IMR-90 (cell line): ENCODE data around the gene MALRD1. TPM values are rescaled to one million over a fixed set of nuclear protein-coding genes. Genes with fewer than 3 reads are reported as not detected.

Experiments
- ATAC-seq: fragments of 200-7000 bp; cut with Tn5 transposase; 2 replicates; pipeline ENCODE4 v1.9.1; 2020; ENCODE audit warnings: low read depth, mild to moderate bottlenecking, moderate library complexity
- BruUV-seq: library from RNA; stranded (reverse); fragments of 400-500 nt; replicated peaks from 2 replicates; lab custom pipeline; 2021; lab: Mats Ljungman, UMichigan
- CTCF ChIA-PET: fragments of 300-600 bp; formaldehyde crosslinking; extraction: SDS; loops from one replicate; lab custom pipeline; 2021; ENCODE audit warnings: antibody characterized with exemption; lab: Yijun Ruan, JAX
- POLR2A ChIA-PET: fragments of 300-600 bp; sonication (Branson Sonifier 250); formaldehyde crosslinking; loops from one replicate; lab custom pipeline; 2022; ENCODE audit warnings: antibody characterized with exemption; ENCODE audit not compliant: unreplicated experiment; lab: Charles Lee
- DNase-seq: peaks from one replicate; pipeline ENCODE4 v3.0.0; 2013
- H2AFZ ChIP-seq: replicated peaks from 2 replicates; pipeline ENCODE3; 2013; ENCODE audit warnings: low read length, mild to moderate bottlenecking; ENCODE audit not compliant: poor library complexity
- H2AK5ac ChIP-seq: 2 replicates; pipeline ENCODE4 v1.6.1; 2013; ENCODE audit warnings: low read depth, low read length, inconsistent platforms
- H2AK9ac ChIP-seq: replicated peaks from 2 replicates; pipeline ENCODE3; 2013; ENCODE audit warnings: mild to moderate bottlenecking, low read depth, low read length, moderate library complexity; ENCODE audit not compliant: poor library complexity
- H2BK120ac ChIP-seq: 2 replicates; pipeline ENCODE4 v1.6.1; 2013; ENCODE audit warnings: low read depth, low read length, inconsistent platforms
- H2BK15ac ChIP-seq: 3 replicates; pipeline ENCODE4 v1.6.1; 2013; ENCODE audit warnings: low read depth, low read length, inconsistent platforms
- H2BK20ac ChIP-seq: 2 replicates; pipeline ENCODE4 v1.6.1; 2013; ENCODE audit warnings: low read depth, mild to moderate bottlenecking, inconsistent platforms, low read length, moderate library complexity
- H2BK5ac ChIP-seq: 2 replicates; pipeline ENCODE4 v1.6.1; 2013; ENCODE audit warnings: mild to moderate bottlenecking, low read depth, low read length, inconsistent platforms; ENCODE audit not compliant: poor library complexity, severe bottlenecking
- H3K14ac ChIP-seq: replicated peaks from 2 replicates; pipeline ENCODE4 v1.6.1; 2013; ENCODE audit warnings: low read depth, low read length, inconsistent platforms
- H3K18ac ChIP-seq: 2 replicates; pipeline ENCODE4 v1.6.1; 2013; ENCODE audit warnings: low read depth, low read length, control low read depth
- H3K23ac ChIP-seq: 2 replicates; pipeline ENCODE4 v1.6.1; 2013; ENCODE audit warnings: low read depth, low read length, inconsistent platforms
- H3K27ac ChIP-seq: 2 replicates; pipeline ENCODE4 v1.5.1; 2013; ENCODE audit warnings: mild to moderate bottlenecking, control low read depth, low read length; ENCODE audit not compliant: insufficient read depth
- H3K27me3 ChIP-seq: 2 replicates; pipeline ENCODE4 v1.6.1; 2013; ENCODE audit warnings: low read length; ENCODE audit not compliant: control insufficient read depth, insufficient read depth
- H3K36me3 ChIP-seq: 2 replicates; pipeline ENCODE4 v1.6.1; 2013; ENCODE audit warnings: low read length, mixed read lengths; ENCODE audit not compliant: control insufficient read depth, insufficient read depth
- H3K4ac ChIP-seq: 2 replicates; pipeline ENCODE4 v1.6.1; 2013; ENCODE audit warnings: low read depth, low read length, inconsistent platforms
- H3K4me1 ChIP-seq: 2 replicates; pipeline ENCODE4 v1.6.1; 2013; ENCODE audit warnings: low read length, mixed read lengths; ENCODE audit not compliant: control insufficient read depth, insufficient read depth
- H3K4me2 ChIP-seq: 2 replicates; pipeline ENCODE4 v1.6.1; 2013; ENCODE audit warnings: low read depth, mild to moderate bottlenecking, control low read depth, low read length, moderate library complexity
- H3K4me3 ChIP-seq: 2 replicates; pipeline ENCODE4 v1.5.1; 2013; ENCODE audit warnings: low read depth, mild to moderate bottlenecking, control low read depth, low read length, moderate library complexity; ENCODE audit not compliant: insufficient read depth
- H3K56ac ChIP-seq: 2 replicates; pipeline ENCODE4 v1.6.1; 2013; ENCODE audit warnings: low read length, inconsistent platforms; ENCODE audit not compliant: insufficient read depth; ENCODE audit errors: extremely low read depth
- H3K79me1 ChIP-seq, 2 experiments: 2 replicates each; pipeline ENCODE4 v1.6.1; 2013; ENCODE audit warnings: low read length in 2 of 2, inconsistent platforms in 1 of 2, low read depth in 1 of 2
- H3K9ac ChIP-seq: 2 replicates; pipeline ENCODE4 v1.6.1; 2013; ENCODE audit warnings: low read depth, low read length, control low read depth
- H3K9me1 ChIP-seq: 2 replicates; pipeline ENCODE4 v1.6.1; 2013; ENCODE audit warnings: low read length, inconsistent platforms; ENCODE audit not compliant: insufficient read depth
- H3K9me3 ChIP-seq: 2 replicates; pipeline ENCODE4 v1.6.1; 2013; ENCODE audit warnings: low read length; ENCODE audit not compliant: control insufficient read depth, insufficient read depth
- H4K20me1 ChIP-seq: 2 replicates; pipeline ENCODE4 v1.6.1; 2013; ENCODE audit warnings: low read length, inconsistent platforms; ENCODE audit not compliant: insufficient read depth
- H4K5ac ChIP-seq: 2 replicates; pipeline ENCODE4 v1.6.1; 2013; ENCODE audit warnings: mild to moderate bottlenecking, low read depth, low read length, control low read depth
- H4K8ac ChIP-seq, 2 experiments: 2 replicates each; pipeline ENCODE4 v1.6.1; 2013; ENCODE audit warnings: low read depth in 2 of 2, low read length in 2 of 2, control low read depth in 1 of 2, inconsistent platforms in 1 of 2
- H4K91ac ChIP-seq: 2 replicates; pipeline ENCODE4 v1.6.1; 2013; ENCODE audit warnings: low read depth, low read length, inconsistent platforms; ENCODE audit not compliant: insufficient read depth
- BHLHE40 ChIP-seq: fragments of 150-350 bp; IDR thresholded peaks from 2 replicates; pipeline ENCODE4 v1.6.1; 2016; ENCODE audit warnings: mild to moderate bottlenecking, low read depth, low read length
- FOS ChIP-seq: fragments of 150-350 bp; IDR thresholded peaks from 2 replicates; pipeline ENCODE4 v1.6.1; 2016; ENCODE audit warnings: low read depth, low read length
- MAFK ChIP-seq: IDR thresholded peaks from 2 replicates; pipeline ENCODE4 v1.6.1; 2012; ENCODE audit warnings: low read depth, low read length, improper control_type of control experiment
- MAZ ChIP-seq: IDR thresholded peaks from 2 replicates; pipeline ENCODE4 v1.6.1; 2012; ENCODE audit warnings: low read depth, mild to moderate bottlenecking, low read length, improper control_type of control experiment, moderate library complexity, borderline replicate concordance
- MXI1 ChIP-seq: IDR thresholded peaks from 2 replicates; pipeline ENCODE4 v1.6.1; 2012; ENCODE audit warnings: low read depth, mild to moderate bottlenecking, low read length, moderate library complexity, borderline replicate concordance
- SMC3 ChIP-seq: fragments of 150-350 bp; IDR thresholded peaks from 2 replicates; pipeline ENCODE4 v1.6.1; 2016; ENCODE audit warnings: low read depth, mild to moderate bottlenecking, antibody characterized with exemption, low read length, moderate library complexity
- WGBS, 2 experiments: methylation state at CpG; one replicate each; pipeline versions ENCODE4 v1.1.5 to v1.1.7; 2013; ENCODE audit warnings: missing lambda C conversion rate in 2 of 2; ENCODE audit not compliant: insufficient read length in 1 of 2; ENCODE audit errors: extremely low coverage in 2 of 2; 5-methylcytosine and 5-hydroxymethylcytosine counted together
- dilution Hi-C: fragments of 300-500 bp; cut with HindIII; formaldehyde crosslinking; loops from one replicate; pipeline ENCODE4 v1.14.3; 2018; ENCODE audit warnings: low sequenced_read_pairs; ENCODE audit not compliant: unreplicated experiment
- in situ Hi-C: fragments of 300-500 bp; cut with MboI; formaldehyde crosslinking; loops from 3 replicates; pipeline ENCODE4 v1.14.3; 2019; ENCODE audit warnings: low sequenced_read_pairs, inconsistent platforms, mixed read lengths
- intact Hi-C: fragments of 100-400 bp; cut with micrococcal nuclease; formaldehyde crosslinking; loops from 2 replicates; pipeline ENCODE4 v1.10.0; 2022
- polyA plus RNA-seq, 3 experiments: library from polyadenylated mRNA; depleted of rRNA; stranded (reverse); fragments of >200 nt; gene quantifications; 2 replicates each; pipeline ENCODE4 v1.2.3, GENCODE V29; 2012; ENCODE audit warnings: low replicate concordance in 1 of 3
- total RNA-seq: library from RNA; depleted of rRNA; stranded (reverse); fragments of >200 nt; gene quantifications from 2 replicates; pipeline ENCODE4 v1.2.3, GENCODE V29; 2012
- TF ChIP-seq, protein P1 (sequence below): fragments of 150-350 bp; IDR thresholded peaks from 2 replicates; pipeline ENCODE4 v1.6.1; 2017; ENCODE audit warnings: mild to moderate bottlenecking, antibody characterized with exemption, low read length, low read depth

Gene MALRD1
- total and polyA plus RNA-seq, 2 of the 4 experiments (the other 2 are of a cell fraction) = 0.34 to 1.1 TPM

DNA sequence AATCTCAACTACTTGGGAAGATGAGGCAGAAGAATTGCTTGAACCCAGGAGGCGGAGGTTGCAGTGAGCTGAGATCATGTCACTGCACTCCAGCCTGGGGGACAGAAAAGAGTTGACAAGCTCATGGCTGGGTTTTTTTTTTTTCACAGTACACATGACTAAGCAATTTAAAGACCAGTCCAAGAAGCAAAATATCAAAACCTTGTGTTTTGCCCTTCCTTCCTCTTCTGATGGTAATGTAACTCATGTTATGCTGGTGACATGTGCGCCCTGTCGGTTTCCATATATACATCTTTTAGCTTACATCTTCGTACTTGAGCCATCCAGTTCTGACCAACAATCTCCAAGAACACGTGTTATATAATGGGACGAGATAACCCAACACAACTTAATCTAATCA is 530.0 kb downstream of the MALRD1 start:
- H3K79me1 ChIP-seq = no peaks in the 10 kb centered on the region
- dilution Hi-C loops = no loop called here
- no peak for ATAC-seq
- H3K4ac ChIP-seq = no peak overlapping the region
- H3K27ac ChIP-seq = no peak overlapping the region
- ChIA-PET POLR2A (interaction anchor here (0.5 kb wide), 1 partner anchor 942 kb away, joined by 3 read pairs; no protein-coding TSS in a partner anchor), CTCF (interaction anchor here (1.0 kb wide), 1 partner anchor 9 kb away, joined by 7 read pairs; no protein-coding TSS in a partner anchor)
- H2AK5ac ChIP-seq = no peak overlapping the region
- no peak overlapping the region for H2BK15ac ChIP-seq
- WGBS, 2 experiments = no CpG with 5 or more reads among the region's 6 CpGs
- no peak overlapping the region for H3K4me3 ChIP-seq
- H4K8ac ChIP-seq = no peak overlapping the region
- DNase-seq = no peak
- H3K27me3 ChIP-seq = no peaks in the 10 kb centered on the region
- no peak overlapping the region for H2AK9ac ChIP-seq
- TF ChIP-seq MAZ (no peak), BHLHE40 (no peak), FOS (no peak), MAFK (no peak), MXI1 (no peak), SMC3 (no peak)
- TF ChIP-seq, protein P1, sequence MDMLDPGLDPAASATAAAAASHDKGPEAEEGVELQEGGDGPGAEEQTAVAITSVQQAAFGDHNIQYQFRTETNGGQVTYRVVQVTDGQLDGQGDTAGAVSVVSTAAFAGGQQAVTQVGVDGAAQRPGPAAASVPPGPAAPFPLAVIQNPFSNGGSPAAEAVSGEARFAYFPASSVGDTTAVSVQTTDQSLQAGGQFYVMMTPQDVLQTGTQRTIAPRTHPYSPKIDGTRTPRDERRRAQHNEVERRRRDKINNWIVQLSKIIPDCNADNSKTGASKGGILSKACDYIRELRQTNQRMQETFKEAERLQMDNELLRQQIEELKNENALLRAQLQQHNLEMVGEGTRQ = no peak
- H2BK20ac ChIP-seq = 0 out of 2 replicates have a peak overlapping the region, but pooled peaks have one; percentile 10
- H2BK5ac ChIP-seq = no peak overlapping the region
- in situ Hi-C loops = no loop called here
- H4K20me1 ChIP-seq = no peaks in the 10 kb centered on the region
- intact Hi-C loops = no loop called here
- no peak overlapping the region for H3K9ac ChIP-seq
- H2BK120ac ChIP-seq = no peak overlapping the region
- no peaks in the 10 kb centered on the region for H3K4me1 ChIP-seq
- no TSS peak for BruUV-seq
- no peak overlapping the region for H3K56ac ChIP-seq
- H3K4me2 ChIP-seq = no peak overlapping the region
- H3K14ac ChIP-seq = no peak overlapping the region
- H4K5ac ChIP-seq = no peak overlapping the region
- no peaks in the 10 kb centered on the region for H3K9me1 ChIP-seq
- no peaks in the 10 kb centered on the region for H3K36me3 ChIP-seq
- H4K91ac ChIP-seq = no peak overlapping the region
- H3K9me3 ChIP-seq = no peaks in the 10 kb centered on the region
- H3K18ac ChIP-seq = no peak overlapping the region; the same call in 1 of the 2 replicates
- no peak overlapping the region for H3K23ac ChIP-seq
- no peak overlapping the region for H2AFZ ChIP-seq
